ENCODE measurements around the gene KLK8. TPM values are rescaled to one million over a fixed set of nuclear protein-coding genes. Genes with fewer than 3 reads are reported as not detected.
A peak's percentile ranks its signal among the peaks of the same experiment; 100 is the strongest.

KLK8 gene
- total and polyA plus RNA-seq, 2 donors (not counting 1 experiment from before 2014, with no cell fraction given): not detected

DNA sequence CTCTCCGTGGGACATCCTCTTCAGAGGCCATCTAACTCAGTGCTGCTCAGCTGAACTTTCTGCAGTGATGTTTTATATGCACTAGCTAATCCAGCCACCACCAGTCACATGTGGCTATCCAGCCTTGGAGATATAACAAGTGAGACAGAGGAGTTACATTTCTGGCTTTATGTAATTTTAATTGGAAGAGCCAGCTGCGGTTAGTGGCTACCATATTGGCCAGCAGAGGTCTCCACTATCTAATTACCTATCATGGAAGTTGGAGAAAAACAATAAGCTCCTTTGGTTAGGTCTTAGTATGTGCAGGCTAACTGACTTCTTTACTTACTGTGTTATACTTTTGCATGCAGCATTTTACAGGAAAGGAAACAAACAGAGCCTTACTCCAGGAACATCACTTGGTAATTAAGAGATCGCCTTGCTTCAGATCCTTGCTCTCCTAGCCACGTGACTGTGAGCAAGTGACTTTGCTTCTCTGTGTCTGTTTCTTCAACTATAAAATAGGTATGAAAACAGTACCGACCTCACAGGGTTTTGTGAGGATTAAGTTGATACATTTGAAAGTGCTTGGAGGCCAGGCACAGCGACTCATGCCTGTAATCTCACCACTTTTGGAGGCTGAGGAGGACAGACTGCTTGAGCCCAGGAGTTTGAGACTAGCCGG lies 19.7 kb upstream of the KLK8 start:
- H3K27ac Mint-ChIP-seq: no peak overlapping the region
- Histone ChIP-seq H3K4me3 (ENCODE audit: control extremely low read depth in 1 of 5, extremely low read depth in 1 of 5, insufficient read depth in 1 of 5, low read depth in 2 of 5, low read length in 4 of 5) (no peak overlapping the region), H3K27me3 (replicated peaks in 1 of 4; ENCODE audit: control extremely low read depth in 1 of 4, control insufficient read depth in 3 of 4, insufficient read depth in 4 of 4, low read length in 3 of 4) (peaks cover 0 to 34% (median 19%) of the 10 kb centered on the region in 4 experiments), H3K4me2 (replicated peaks; ENCODE audit: low read depth, low read length, poor library complexity, severe bottlenecking) (no peak overlapping the region), H3K9ac (ENCODE audit: low read length) (no peak overlapping the region), H3K9me3 (ENCODE audit: control extremely low read depth in 1 of 3, control insufficient read depth in 2 of 3, insufficient read depth in 1 of 3, low read length in 2 of 3) (peaks cover 0 to 25% (median 0%) of the 10 kb centered on the region in 3 donors), H3K79me2 (ENCODE audit: control insufficient read depth, insufficient read depth, low read length) (no peaks in the 10 kb centered on the region), H3K4me1 (ENCODE audit: control insufficient read depth in 2 of 2, insufficient read depth in 2 of 2, low read length in 2 of 2) (peaks cover 7 to 15% of the 10 kb centered on the region in 2 donors), H4K20me1 (ENCODE audit: control insufficient read depth, insufficient read depth, low read length, poor library complexity, severe bottlenecking) (no peaks in the 10 kb centered on the region), H3K27ac (ENCODE audit: low read length in 2 of 2) (no peak overlapping the region), H2AFZ (ENCODE audit: insufficient read depth, low read depth, low read length, poor library complexity, severe bottlenecking) (no peak overlapping the region), H3K36me3 (replicated peaks in 1 of 2; ENCODE audit: control extremely low read depth in 1 of 2, control insufficient read depth in 1 of 2, extremely low read depth in 1 of 2, insufficient read depth in 2 of 2, low read length in 1 of 2) (no peaks in the 10 kb centered on the region)
- peaks cover 40% of the 10 kb centered on the region for H3K27me3 Mint-ChIP-seq
- no peaks in the 10 kb centered on the region for H3K9me3 Mint-ChIP-seq (ENCODE audit: insufficient read depth)
- H3K4me3 Mint-ChIP-seq: no peak overlapping the region
- intact Hi-C loops (cut with micrococcal nuclease): loop anchor here (5.0 kb wide), 1 partner anchor 641 kb away; no protein-coding TSS in a partner anchor
- CTCF ChIA-PET: interaction anchor here (0.9 to 1.0 kb wide), 2 partner anchors 14 to 148 kb away, joined by 3 to 4 read pairs; partner anchors contain the start of gene KLK12
- DNase-seq (no peak), ATAC-seq (ENCODE audit: low read depth) (no peak)
- POLR2A ChIA-PET: no interaction called here
- H3K4me1 Mint-ChIP-seq: peaks cover 15% of the 10 kb centered on the region
- WGBS (ENCODE audit: insufficient coverage): 64% methylated on average over 3 of the region's 7 CpGs
- TF ChIP-seq, protein P1, sequence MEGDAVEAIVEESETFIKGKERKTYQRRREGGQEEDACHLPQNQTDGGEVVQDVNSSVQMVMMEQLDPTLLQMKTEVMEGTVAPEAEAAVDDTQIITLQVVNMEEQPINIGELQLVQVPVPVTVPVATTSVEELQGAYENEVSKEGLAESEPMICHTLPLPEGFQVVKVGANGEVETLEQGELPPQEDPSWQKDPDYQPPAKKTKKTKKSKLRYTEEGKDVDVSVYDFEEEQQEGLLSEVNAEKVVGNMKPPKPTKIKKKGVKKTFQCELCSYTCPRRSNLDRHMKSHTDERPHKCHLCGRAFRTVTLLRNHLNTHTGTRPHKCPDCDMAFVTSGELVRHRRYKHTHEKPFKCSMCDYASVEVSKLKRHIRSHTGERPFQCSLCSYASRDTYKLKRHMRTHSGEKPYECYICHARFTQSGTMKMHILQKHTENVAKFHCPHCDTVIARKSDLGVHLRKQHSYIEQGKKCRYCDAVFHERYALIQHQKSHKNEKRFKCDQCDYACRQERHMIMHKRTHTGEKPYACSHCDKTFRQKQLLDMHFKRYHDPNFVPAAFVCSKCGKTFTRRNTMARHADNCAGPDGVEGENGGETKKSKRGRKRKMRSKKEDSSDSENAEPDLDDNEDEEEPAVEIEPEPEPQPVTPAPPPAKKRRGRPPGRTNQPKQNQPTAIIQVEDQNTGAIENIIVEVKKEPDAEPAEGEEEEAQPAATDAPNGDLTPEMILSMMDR (IDR thresholded peaks at IDR 0.05): peak; percentile 39
- no peak for TF ChIP-seq EZH2 (IDR thresholded peaks at IDR 0.05; ENCODE audit: borderline replicate concordance, insufficient read depth, low read depth, low read length, poor library complexity, severe bottlenecking)

DNA sequence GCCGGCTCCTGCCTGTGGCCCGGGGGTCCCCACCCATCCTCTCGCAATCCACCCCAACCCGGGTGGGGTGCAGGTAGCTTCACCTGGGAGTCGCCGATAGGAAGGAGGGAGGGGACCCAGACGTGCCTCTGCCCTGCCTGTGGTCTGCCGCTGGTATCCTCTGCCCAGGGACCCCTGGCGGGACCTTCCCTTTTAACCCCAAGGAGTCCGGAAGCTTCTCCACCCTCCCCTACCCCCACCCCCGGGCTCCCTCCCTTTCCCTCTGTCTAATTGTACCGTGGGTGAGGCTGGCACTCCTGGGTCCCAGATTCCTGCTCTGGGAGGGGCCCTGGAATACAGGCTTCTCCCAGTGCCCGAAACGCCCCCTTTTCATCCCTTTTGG lies 18.1 kb upstream of the KLK8 start, which contains the start of gene KLK10:
TSS of gene KLK10 (minus strand) at position 166 of the 382 bp plus-strand sequence. CDS start 579 bp downstream, outside the sequence.
- H3K79me2 ChIP-seq (ENCODE audit: control insufficient read depth, insufficient read depth, low read length): no peaks in the 10 kb centered on the region
- H3K9ac ChIP-seq (ENCODE audit: low read length): no peak within 1 kb of the TSS
- WGBS (ENCODE audit: insufficient coverage): 20% methylated on average over 8 of the region's 14 CpGs
- no peaks in the 10 kb centered on the region for H3K9me3 Mint-ChIP-seq (ENCODE audit: insufficient read depth)
- no peak within 1 kb of the TSS for H3K27ac ChIP-seq (ENCODE audit: low read length in 2 of 2)
- no peaks in the 10 kb centered on the region for H4K20me1 ChIP-seq (ENCODE audit: control insufficient read depth, insufficient read depth, low read length, poor library complexity, severe bottlenecking)
- TF ChIP-seq, protein P1 (IDR thresholded peaks at IDR 0.05): no peak
- no peak for TF ChIP-seq EZH2 (IDR thresholded peaks at IDR 0.05; ENCODE audit: borderline replicate concordance, insufficient read depth, low read depth, low read length, poor library complexity, severe bottlenecking)
- peaks cover 0 to 44% (median 26%) of the 10 kb centered on the region in 4 experiments for H3K27me3 ChIP-seq (replicated peaks in 1 of 4; ENCODE audit: control extremely low read depth in 1 of 4, control insufficient read depth in 3 of 4, insufficient read depth in 4 of 4, low read length in 3 of 4)
- peaks cover 46% of the 10 kb centered on the region for H3K27me3 Mint-ChIP-seq
- intact Hi-C loops (cut with micrococcal nuclease): no loop called here
- H3K4me1 Mint-ChIP-seq: peaks cover 17% of the 10 kb centered on the region
- DNase-seq: no peak
- no peak within 1 kb of the TSS for H2AFZ ChIP-seq (ENCODE audit: insufficient read depth, low read depth, low read length, poor library complexity, severe bottlenecking)
- ChIA-PET POLR2A (no interaction called here), CTCF (no interaction called here)
- H3K9me3 ChIP-seq (ENCODE audit: control extremely low read depth in 1 of 3, control insufficient read depth in 2 of 3, insufficient read depth in 1 of 3, low read length in 2 of 3): peaks cover 0 to 30% (median 0%) of the 10 kb centered on the region in 3 donors
- peak within 1 kb of the TSS; percentile 29 for H3K4me3 Mint-ChIP-seq
- no peak within 1 kb of the TSS for H3K27ac Mint-ChIP-seq
- H3K4me1 ChIP-seq (ENCODE audit: control insufficient read depth in 2 of 2, insufficient read depth in 2 of 2, low read length in 2 of 2): peaks cover 7 to 15% of the 10 kb centered on the region in 2 donors
- no peak for ATAC-seq (ENCODE audit: low read depth)
- no peaks in the 10 kb centered on the region for H3K36me3 ChIP-seq (replicated peaks in 1 of 2; ENCODE audit: control extremely low read depth in 1 of 2, control insufficient read depth in 1 of 2, extremely low read depth in 1 of 2, insufficient read depth in 2 of 2, low read length in 1 of 2)
- H3K4me3 ChIP-seq (ENCODE audit: control extremely low read depth in 1 of 5, extremely low read depth in 1 of 5, insufficient read depth in 1 of 5, low read depth in 2 of 5, low read length in 4 of 5): no peak within 1 kb of the TSS
- peak within 1 kb of the TSS; percentile 33 for H3K4me2 ChIP-seq (replicated peaks; ENCODE audit: low read depth, low read length, poor library complexity, severe bottlenecking)
